Measurements from ENCODE around the gene CDHR5. TPM values are rescaled to one million over a fixed set of nuclear protein-coding genes. Genes with fewer than 3 reads are reported as not detected.
A peak's percentile ranks its signal among the peaks of the same experiment; 100 is the strongest.

CDHR5 gene
- total RNA-seq, 1 donor from 2014 or later = not detected

DNA sequence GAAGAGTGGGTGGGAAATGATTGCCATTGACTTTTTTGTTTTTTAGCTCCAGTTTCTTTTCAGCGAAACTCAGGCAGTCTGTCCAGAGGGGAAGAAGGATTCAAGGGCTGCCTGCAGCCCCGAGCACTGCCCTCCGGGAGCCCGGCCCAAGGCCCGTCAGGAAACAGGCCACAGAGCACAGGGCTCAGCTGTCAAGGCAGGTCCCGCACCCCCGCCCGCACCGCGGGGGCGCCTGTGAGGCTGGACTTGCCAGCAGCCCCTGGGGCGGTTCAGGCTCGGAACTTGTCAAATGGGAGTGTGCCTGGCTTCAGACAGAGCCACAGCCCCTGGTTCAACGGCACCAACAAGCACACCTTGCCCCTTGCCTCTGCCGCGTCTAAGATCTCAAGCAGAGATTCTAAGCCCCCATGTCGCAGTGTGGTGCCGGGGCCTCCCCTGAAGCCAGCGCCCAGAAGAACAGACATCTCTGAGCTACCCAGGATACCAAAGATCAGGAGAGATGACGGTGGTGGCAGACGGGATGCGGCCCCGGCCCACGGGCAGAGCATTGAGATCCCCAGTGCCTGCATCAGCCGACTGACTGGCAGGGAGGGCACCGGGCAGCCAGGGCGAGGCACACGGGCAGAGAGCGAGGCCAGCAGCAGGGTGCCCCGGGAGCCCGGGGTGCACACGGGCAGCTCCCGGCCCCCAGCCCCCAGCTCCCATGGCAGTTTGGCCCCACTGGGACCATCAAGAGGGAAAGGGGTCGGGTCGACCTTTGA is 17.6 kb downstream of the CDHR5 start:
- no peak overlapping the region for H3K4me3 ChIP-seq (ENCODE audit: low read depth, low read length)
- H3K36me3 ChIP-seq (ENCODE audit: control insufficient read depth, insufficient read depth, low read length) = peaks cover 59% of the 10 kb centered on the region
- TF ChIP-seq CTCF (IDR thresholded peaks at IDR 0.05; ENCODE audit: insufficient read depth, low read length, severe bottlenecking) = no peak
- DNase-seq (ENCODE audit: low read depth) (no peak), FAIRE-seq (no peak)
- no peaks in the 10 kb centered on the region for H3K27me3 ChIP-seq (ENCODE audit: control insufficient read depth, insufficient read depth, low read length)

- peak; percentile 58 for DNase-seq (ENCODE audit: low read depth)
- no peak for TF ChIP-seq CTCF (IDR thresholded peaks at IDR 0.05; ENCODE audit: insufficient read depth, low read length, severe bottlenecking)
- Histone ChIP-seq H3K27me3 (ENCODE audit: control insufficient read depth, insufficient read depth, low read length) (no peaks in the 10 kb centered on the region), H3K36me3 (ENCODE audit: control insufficient read depth, insufficient read depth, low read length) (peaks cover 64% of the 10 kb centered on the region), H3K4me3 (ENCODE audit: low read depth, low read length) (no peak overlapping the region)
- no peak for FAIRE-seq
Measured at GRCh38 chr11:606245-606644, 18.5 kb downstream of the CDHR5 start.

GRCh38 chr11:605286-606129 is 19.2 kb downstream of the CDHR5 start:
- FAIRE-seq (no peak), DNase-seq (ENCODE audit: low read depth) (no peak)
- no peaks in the 10 kb centered on the region for H3K27me3 ChIP-seq (ENCODE audit: control insufficient read depth, insufficient read depth, low read length)
- peaks cover 57% of the 10 kb centered on the region for H3K36me3 ChIP-seq (ENCODE audit: control insufficient read depth, insufficient read depth, low read length)
- no peak for TF ChIP-seq CTCF (IDR thresholded peaks at IDR 0.05; ENCODE audit: insufficient read depth, low read length, severe bottlenecking)
- no peak overlapping the region for H3K4me3 ChIP-seq (ENCODE audit: low read depth, low read length)

DNA sequence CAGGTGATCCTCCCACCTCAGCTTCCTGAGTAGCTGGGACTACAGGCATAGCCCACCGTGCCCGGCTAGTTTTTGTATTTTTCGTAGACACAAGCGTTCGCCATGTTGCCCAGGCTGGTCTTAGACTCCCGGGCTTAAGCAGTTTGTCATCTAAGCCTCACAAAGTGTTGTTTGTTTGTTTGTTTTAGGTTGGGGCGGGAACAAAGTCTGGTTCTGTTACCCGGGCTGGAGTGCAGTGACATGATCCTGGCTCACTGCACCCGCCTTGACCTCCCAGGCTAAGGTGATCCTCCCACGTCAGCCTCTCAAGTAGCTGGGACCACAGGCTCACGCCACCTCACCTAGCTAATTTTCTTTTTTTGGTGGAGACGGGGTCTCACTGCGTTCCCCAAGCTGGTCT is 21.6 kb downstream of the CDHR5 start:
- FAIRE-seq = no peak
- no peak for TF ChIP-seq CTCF (IDR thresholded peaks at IDR 0.05; ENCODE audit: insufficient read depth, low read length, severe bottlenecking)
- H3K36me3 ChIP-seq (ENCODE audit: control insufficient read depth, insufficient read depth, low read length) = peaks cover 46% of the 10 kb centered on the region

GRCh38 chr11:601573-602245 is 23.0 kb downstream of the CDHR5 start:
- no peaks in the 10 kb centered on the region for H3K27me3 ChIP-seq (ENCODE audit: control insufficient read depth, insufficient read depth, low read length)
- H3K36me3 ChIP-seq (ENCODE audit: control insufficient read depth, insufficient read depth, low read length) = peaks cover 48% of the 10 kb centered on the region
- no peak for TF ChIP-seq CTCF (IDR thresholded peaks at IDR 0.05; ENCODE audit: insufficient read depth, low read length, severe bottlenecking)
- DNase-seq (ENCODE audit: low read depth) = no peak
- peak; percentile 58 for FAIRE-seq
- no peak overlapping the region for H3K4me3 ChIP-seq (ENCODE audit: low read depth, low read length)

More for the DNA sequence above, 21.6 kb downstream of the CDHR5 start:
- Histone ChIP-seq H3K27me3 (ENCODE audit: control insufficient read depth, insufficient read depth, low read length) (no peaks in the 10 kb centered on the region), H3K4me3 (ENCODE audit: low read depth, low read length) (no peak overlapping the region)
- no peak for DNase-seq (ENCODE audit: low read depth)

Data from bronchial epithelial cell (primary cell).